Ramos (cell line): ENCODE results near the gene ZNF804B.

Experiments used
- in situ Hi-C: fragments of 300-500 bp; cut with MboI; formaldehyde crosslinking; loops from one replicate; pipeline ENCODE4 v1.14.3; 2022; ENCODE audit warnings: low sequenced_read_pairs; ENCODE audit not compliant: unreplicated experiment

Gene ZNF804B

DNA sequence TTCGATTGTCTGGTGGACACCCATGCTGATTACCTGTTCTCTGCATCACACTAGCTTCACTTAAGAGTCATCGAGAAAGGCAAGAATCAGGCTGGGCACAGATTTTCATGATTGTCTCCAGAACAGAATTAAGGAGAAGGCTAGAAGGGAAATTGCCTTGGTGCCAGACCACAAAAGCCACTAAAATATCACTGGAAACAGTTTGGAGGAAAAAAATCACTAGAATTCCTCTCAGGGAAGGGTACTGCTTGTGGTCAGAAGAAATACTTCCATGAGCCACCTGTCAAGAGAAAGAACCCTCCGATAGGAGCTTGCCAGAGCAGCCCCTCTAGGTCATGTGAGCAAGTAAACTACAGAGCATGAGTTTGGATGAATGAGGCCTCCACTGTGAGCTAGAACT is 305.3 kb downstream of the ZNF804B start:
- in situ Hi-C loops = no loop called here

GRCh38 chr7:89067048-89067447 is 307.5 kb downstream of the ZNF804B start:
- in situ Hi-C loops = no loop called here

DNA sequence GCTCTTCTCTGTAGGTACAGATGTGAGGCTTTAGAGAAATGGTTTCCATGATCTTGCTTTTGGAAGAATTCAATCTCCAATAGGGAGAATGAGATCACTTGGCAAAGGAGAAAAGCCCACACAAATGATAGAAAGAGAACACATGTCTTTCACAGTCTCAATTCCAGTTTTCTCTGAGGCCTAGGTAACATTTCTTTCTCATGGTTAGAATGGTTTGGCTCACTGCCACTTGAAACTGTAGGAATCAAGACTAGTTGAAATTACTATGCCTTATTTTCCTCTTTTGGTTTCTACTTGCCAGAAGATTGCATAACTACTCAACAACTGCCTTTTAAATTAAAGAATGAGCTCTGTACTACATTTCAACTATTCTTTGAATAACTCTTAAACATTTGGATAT is 312.6 kb downstream of the ZNF804B start:
- in situ Hi-C loops = no loop called here

DNA sequence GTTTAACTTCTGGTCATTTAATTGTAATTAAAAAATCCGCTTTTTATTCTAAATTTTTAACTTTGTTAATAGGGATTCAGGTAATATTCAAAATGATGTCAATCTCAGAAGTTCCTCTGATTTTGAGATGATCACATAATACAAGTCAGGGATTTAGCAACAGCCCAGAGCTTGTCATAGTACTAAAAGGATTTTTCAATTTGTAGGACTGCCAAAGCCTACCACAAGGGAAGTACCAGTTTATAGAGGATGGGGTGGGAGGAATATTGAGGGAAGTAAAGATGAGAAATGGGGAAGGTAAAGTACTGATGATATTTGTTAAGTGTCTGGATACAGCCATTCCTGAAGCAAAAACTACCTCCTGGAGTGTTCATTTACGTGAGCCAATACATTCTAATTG is 314.3 kb downstream of the ZNF804B start:
- in situ Hi-C loops = no loop called here

DNA sequence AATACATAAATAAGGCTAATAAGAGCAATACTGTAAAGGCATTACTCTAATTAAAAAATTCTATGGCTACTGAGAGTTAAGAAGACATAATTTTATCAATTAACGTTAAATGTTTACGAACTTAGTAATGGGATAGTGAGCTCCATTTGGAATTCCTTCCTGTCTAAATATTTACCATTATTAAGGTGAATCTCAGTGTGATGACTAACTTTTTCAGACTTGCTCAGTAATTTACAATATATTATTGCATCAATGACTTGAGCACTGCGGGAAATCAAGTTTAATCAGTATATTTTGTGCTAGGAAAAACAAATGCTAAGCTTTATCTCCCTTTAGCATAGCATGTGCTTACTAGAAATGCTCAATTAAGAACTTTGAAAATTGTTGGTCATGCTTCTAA is 318.5 kb downstream of the ZNF804B start:
- in situ Hi-C loops = no loop called here

- in situ Hi-C loops = no loop called here
Observed at GRCh38 chr7:89085580-89085979, 326.1 kb downstream of the ZNF804B start.

GRCh38 chr7:89091550-89091949 is 332.1 kb downstream of the ZNF804B start:
- in situ Hi-C loops = no loop called here

DNA sequence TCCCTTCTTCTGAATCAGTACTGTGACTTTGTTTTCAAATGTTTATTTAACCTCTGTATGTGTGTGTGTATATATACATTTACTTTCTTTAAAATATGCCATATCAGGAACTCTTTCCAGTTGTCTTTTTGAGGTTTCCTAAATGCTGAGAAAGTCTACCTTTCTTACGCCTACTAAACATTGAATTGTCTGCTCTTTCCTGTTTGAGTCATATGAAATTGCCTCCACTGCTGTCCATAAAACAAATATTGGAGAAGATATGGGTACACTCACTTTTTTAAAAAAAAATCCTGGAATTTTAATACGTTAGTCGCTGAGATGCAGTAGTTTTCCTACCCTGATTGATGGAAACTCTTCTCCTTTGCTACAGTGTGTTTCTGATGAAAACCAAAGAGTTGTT is 334.8 kb downstream of the ZNF804B start:
- in situ Hi-C loops = no loop called here

DNA sequence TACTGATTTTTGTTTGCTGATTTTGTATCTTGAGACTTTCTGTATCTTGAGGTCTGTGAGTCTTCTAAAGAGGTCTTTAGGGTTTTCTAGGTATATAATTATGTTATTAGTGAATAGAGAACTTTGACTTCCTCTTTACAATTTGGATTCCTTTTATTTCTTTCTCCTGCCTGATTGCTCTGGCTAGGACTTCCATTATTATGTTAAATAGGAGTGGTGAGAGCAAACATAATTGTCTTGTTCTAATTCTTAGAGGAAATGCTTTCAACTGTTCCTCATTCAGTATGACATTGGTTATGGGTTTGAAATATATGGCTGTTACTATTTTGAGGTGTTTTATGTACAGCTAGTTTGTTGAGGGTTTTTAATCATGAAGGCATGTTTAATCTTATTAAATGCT is 344.1 kb downstream of the ZNF804B start:
- in situ Hi-C loops = no loop called here

DNA sequence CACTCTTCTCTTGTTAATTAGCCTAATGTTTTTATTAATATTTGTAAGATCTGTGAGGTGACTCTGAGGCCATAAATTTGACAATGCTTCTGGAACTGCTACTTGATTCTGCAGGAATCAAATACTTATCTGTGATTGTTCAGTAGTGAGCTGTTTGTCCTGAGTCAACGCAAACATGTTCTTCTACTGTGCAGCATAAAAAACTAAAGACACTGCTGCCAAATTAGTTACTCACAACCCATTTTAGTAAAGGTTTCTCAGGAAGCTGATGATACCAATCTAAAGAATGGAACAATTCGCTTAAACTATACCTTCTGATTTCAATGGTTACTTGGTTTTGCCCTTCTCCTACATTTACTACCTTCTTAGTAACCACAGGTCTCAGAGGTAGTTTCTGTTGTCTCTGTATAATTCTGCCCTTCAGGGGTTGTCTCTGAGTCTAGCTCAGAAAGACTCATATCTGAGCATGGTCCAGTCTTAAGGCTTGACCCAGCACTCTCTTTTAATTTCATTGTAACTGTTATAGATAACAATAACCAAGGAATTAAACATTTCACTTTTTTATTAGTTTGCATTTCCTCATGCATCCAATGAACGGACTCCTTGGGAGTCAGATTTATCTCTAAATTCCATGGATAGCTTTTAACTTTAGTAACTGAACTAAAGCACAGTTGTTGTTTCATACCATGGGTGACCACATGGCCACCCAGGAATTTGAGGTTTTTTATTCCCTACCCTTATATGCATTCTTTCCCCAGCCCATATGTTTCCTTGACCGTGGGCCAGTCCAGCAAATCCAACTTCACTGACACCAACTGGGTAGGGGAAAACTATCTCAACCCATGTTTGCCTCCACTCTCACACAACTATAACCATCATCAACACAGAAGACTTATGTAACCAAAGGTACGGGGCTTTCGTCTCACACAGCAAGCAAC is 345.5 kb downstream of the ZNF804B start:
- in situ Hi-C loops = no loop called here

GRCh38 chr7:89123871-89124270 is 364.4 kb downstream of the ZNF804B start:
- in situ Hi-C loops = no loop called here

- in situ Hi-C loops = no loop called here
Observed at GRCh38 chr7:89129600-89130375, 370.3 kb downstream of the ZNF804B start.

GRCh38 chr7:89133357-89133756 is 373.9 kb downstream of the ZNF804B start:
- in situ Hi-C loops = no loop called here

GRCh38 chr7:89133819-89134218 is 374.3 kb downstream of the ZNF804B start:
- in situ Hi-C loops = no loop called here

DNA sequence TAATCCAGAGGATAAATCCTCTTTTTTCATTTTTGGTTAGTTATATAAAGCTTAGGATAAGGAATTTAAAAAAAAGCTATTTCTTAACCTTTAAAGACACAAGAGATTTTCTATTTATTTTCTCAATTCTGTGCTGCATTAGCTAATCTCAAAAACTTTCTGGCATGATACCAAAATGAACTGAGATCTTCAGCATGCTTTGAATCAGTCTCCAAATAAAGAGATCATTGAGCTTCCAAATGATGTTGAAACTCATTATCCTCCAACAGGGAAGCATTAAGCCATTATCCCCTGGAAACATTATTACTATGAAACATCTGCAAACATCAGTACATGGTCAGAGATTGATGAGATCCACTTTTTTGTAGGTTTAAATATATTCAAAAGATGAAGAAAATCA is 386.3 kb downstream of the ZNF804B start:
- in situ Hi-C loops = no loop called here

- in situ Hi-C loops = no loop called here
Observed at GRCh38 chr7:89160107-89160506, 400.6 kb downstream of the ZNF804B start.

DNA sequence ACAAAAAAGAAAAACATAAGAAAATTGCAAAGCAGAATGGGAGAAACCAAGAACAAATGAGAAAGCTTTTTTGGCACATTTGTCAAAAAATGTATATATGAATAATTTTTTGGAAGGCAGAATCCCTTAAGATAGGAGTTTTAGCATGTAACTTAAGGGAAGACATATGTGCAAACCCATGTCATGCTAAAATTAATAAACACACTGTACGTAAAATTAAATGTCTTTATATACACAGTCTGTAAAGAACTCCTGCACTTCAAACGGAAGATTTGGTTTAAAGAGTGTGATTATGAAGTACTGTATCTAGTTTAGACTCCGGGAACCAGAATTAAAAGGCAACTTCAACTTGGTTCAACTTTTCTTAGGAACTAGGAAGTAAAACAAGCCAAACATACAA is 405.9 kb downstream of the ZNF804B start:
- in situ Hi-C loops = no loop called here

DNA sequence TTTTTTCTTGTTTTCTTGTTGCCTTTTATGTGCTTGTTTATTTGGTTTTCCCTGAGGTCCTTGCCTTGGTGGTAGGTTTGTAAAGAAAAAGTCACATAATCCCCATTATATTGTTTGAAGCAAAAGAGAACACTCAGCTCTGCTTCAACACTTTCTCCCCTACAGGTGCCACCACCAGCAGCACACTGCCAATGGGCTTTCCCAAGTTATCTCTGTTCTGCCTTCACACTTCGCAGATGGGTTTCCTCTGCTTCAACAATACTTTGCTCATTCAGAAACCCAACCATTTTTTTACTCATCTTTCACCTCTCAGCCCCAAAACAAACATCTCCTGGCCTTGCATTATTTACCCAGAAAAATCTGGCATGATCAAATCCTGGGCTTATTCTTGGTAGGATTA is 411.1 kb downstream of the ZNF804B start:
- in situ Hi-C loops = no loop called here

- in situ Hi-C loops = no loop called here
Observed at GRCh38 chr7:89182116-89182515, 422.6 kb downstream of the ZNF804B start.

DNA sequence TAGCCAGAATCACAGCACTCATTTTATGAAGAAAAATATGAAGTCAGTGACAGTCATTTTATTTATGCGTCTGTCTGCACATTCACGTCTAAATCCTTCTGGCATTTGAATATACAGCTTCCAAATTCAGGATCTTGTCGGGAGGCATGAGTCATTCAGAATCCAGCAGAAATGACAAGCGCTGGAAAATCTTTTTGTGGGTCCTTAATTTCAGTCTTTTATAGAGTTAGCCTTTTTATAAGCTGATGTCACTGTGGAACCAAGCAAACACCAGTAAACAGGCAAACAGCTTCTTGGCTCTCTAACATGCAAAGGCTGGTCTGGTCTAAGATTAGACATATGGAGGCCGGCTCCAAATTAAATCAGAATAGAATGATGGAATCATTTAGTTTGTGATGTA is 424.2 kb downstream of the ZNF804B start:
- in situ Hi-C loops = no loop called here

- in situ Hi-C loops = no loop called here
Observed at GRCh38 chr7:89200758-89201157, 441.3 kb downstream of the ZNF804B start.
